Measurements from ENCODE around the gene MYO9B. TPM values are rescaled to one million over a fixed set of nuclear protein-coding genes. Genes with fewer than 3 reads are reported as not detected.

MYO9B gene
- polyA plus RNA-seq, 3 donors = 5.9 to 366 (median 7.5) TPM

DNA sequence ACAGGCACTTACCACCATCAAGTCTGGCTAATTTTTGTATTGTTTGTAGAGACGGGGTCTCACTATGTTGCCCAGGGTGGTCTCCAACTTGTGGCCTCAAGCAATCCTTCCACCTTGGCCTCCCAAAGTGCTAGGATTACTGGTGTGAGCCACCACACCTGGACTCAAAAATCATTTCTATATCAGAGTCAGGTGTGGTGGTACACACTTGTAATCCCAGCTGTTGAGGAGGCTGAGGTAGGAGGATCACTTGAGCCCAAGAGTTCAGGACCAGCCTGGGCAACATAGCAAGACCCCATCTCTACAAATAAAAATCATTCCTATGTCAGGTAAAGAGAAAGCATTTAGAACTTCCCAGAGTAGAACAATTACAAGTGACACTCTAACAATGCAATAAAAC lies 48.4 kb downstream of the MYO9B start:
- H3K9me3 Mint-ChIP-seq = no peaks in the 10 kb centered on the region
- intact Hi-C loops (cut with micrococcal nuclease) = no loop called here
- H3K4me2 ChIP-seq (replicated peaks; ENCODE audit: extremely low read depth, low read length, poor library complexity, severe bottlenecking) = no peak overlapping the region
- H3K4me3 ChIP-seq (replicated peaks in 1 of 3; ENCODE audit: low read depth in 2 of 3, low read length in 3 of 3) = no peak overlapping the region
- H3K4me3 Mint-ChIP-seq = no peak overlapping the region
- H2AFZ ChIP-seq (ENCODE audit: insufficient read depth, low read depth, low read length, poor library complexity, severe bottlenecking) = no peak overlapping the region
- WGBS (ENCODE audit: insufficient coverage) = no CpG with 5 or more reads among the region's 1 CpG
- peaks cover 64% of the 10 kb centered on the region for H3K4me1 Mint-ChIP-seq
- peak overlapping the region; percentile 92 to 100 for H3K27ac ChIP-seq (ENCODE audit: low read depth in 1 of 2, low read length in 2 of 2)
- peaks cover 0 to 4% (median 0%) of the 10 kb centered on the region in 3 donors for H3K27me3 Mint-ChIP-seq (ENCODE audit: low read depth in 3 of 3)
- peaks cover 80% of the 10 kb centered on the region for H3K79me2 ChIP-seq (ENCODE audit: insufficient read depth, low read length)
- peak overlapping the region; percentile 99 to 100 (median 99) for H3K27ac Mint-ChIP-seq
- H3K9me3 ChIP-seq (replicated peaks in 1 of 2; ENCODE audit: control insufficient read depth in 1 of 2, insufficient read depth in 1 of 2, low read length in 2 of 2) = no peaks in the 10 kb centered on the region
- peaks cover 16 to 56% of the 10 kb centered on the region in 2 donors for H3K36me3 ChIP-seq (replicated peaks in 1 of 2; ENCODE audit: control insufficient read depth in 1 of 2, insufficient read depth in 2 of 2, low read length in 2 of 2)
- TF ChIP-seq CTCF (IDR thresholded peaks at IDR 0.05) = no peak
- no peak for DNase-seq
- H3K36me3 Mint-ChIP-seq = peaks cover 44 to 72% of the 10 kb centered on the region in 2 donors
- H3K27me3 ChIP-seq (ENCODE audit: control insufficient read depth in 2 of 2, insufficient read depth in 2 of 2, low read length in 2 of 2) = no peaks in the 10 kb centered on the region
- no peak overlapping the region for H3K9ac ChIP-seq (ENCODE audit: insufficient read depth, low read length, poor library complexity, severe bottlenecking)
- peaks cover 55 to 66% of the 10 kb centered on the region in 2 donors for H3K4me1 ChIP-seq (ENCODE audit: control insufficient read depth in 1 of 2, insufficient read depth in 2 of 2, low read length in 2 of 2)
- peaks cover 2% of the 10 kb centered on the region for H4K20me1 ChIP-seq (ENCODE audit: insufficient read depth, low read length)

- no peaks in the 10 kb centered on the region for H3K9me3 Mint-ChIP-seq
- 0% methylated on average over 4 of the region's 10 CpGs for WGBS (ENCODE audit: insufficient coverage)
- Histone ChIP-seq H3K36me3 (replicated peaks in 1 of 2; ENCODE audit: control insufficient read depth in 1 of 2, insufficient read depth in 2 of 2, low read length in 2 of 2) (peaks cover 17 to 56% of the 10 kb centered on the region in 2 donors), H3K9me3 (replicated peaks in 1 of 2; ENCODE audit: control insufficient read depth in 1 of 2, insufficient read depth in 1 of 2, low read length in 2 of 2) (no peaks in the 10 kb centered on the region), H3K4me2 (replicated peaks; ENCODE audit: extremely low read depth, low read length, poor library complexity, severe bottlenecking) (peak overlapping the region; percentile 75), H2AFZ (ENCODE audit: insufficient read depth, low read depth, low read length, poor library complexity, severe bottlenecking) (peak overlapping the region; percentile 44), H3K4me3 (replicated peaks in 1 of 3; ENCODE audit: low read depth in 2 of 3, low read length in 3 of 3) (peak overlapping the region in 2 of 3 experiments; percentile 7 to 68), H3K27me3 (ENCODE audit: control insufficient read depth in 2 of 2, insufficient read depth in 2 of 2, low read length in 2 of 2) (no peaks in the 10 kb centered on the region), H3K9ac (ENCODE audit: insufficient read depth, low read length, poor library complexity, severe bottlenecking) (peak overlapping the region; percentile 89), H3K27ac (ENCODE audit: low read depth in 1 of 2, low read length in 2 of 2) (peak overlapping the region; percentile 92 to 100), H4K20me1 (ENCODE audit: insufficient read depth, low read length) (no peaks in the 10 kb centered on the region), H3K79me2 (ENCODE audit: insufficient read depth, low read length) (peaks cover 79% of the 10 kb centered on the region), H3K4me1 (ENCODE audit: control insufficient read depth in 1 of 2, insufficient read depth in 2 of 2, low read length in 2 of 2) (peaks cover 52 to 61% of the 10 kb centered on the region in 2 donors)
- peak overlapping the region; percentile 75 to 90 for H3K4me3 Mint-ChIP-seq
- peaks cover 46 to 72% of the 10 kb centered on the region in 2 donors for H3K36me3 Mint-ChIP-seq
- H3K27ac Mint-ChIP-seq = peak overlapping the region; percentile 99 to 100 (median 99)
- TF ChIP-seq CTCF (IDR thresholded peaks at IDR 0.05) = no peak
- H3K27me3 Mint-ChIP-seq (ENCODE audit: low read depth in 3 of 3) = peaks cover 0 to 4% (median 0%) of the 10 kb centered on the region in 3 donors
- intact Hi-C loops (cut with micrococcal nuclease) = no loop called here
- peaks cover 63% of the 10 kb centered on the region for H3K4me1 Mint-ChIP-seq
- DNase-seq = peak in 2 of 3 donors; percentile 49 to 61
Observed at GRCh38 chr19:17125062-17125727, 49.6 kb downstream of the MYO9B start.

Measured in CD14-positive monocyte (primary cell).